ES-I3 (cell line): ENCODE measurements around the gene FLT1.

Experiments used
- H3K36me3 ChIP-seq: 2 replicates; pipeline ENCODE4 v1.6.1; 2013; ENCODE audit warnings: mild to moderate bottlenecking, low read length, control low read depth, moderate library complexity; ENCODE audit not compliant: insufficient read depth
- H3K4me1 ChIP-seq: 2 replicates; pipeline ENCODE4 v1.6.1; 2013; ENCODE audit warnings: mild to moderate bottlenecking, control low read depth, low read length; ENCODE audit not compliant: insufficient read depth
- H3K9ac ChIP-seq: 2 replicates; pipeline ENCODE4 v1.6.1; 2013; ENCODE audit warnings: low read depth, mild to moderate bottlenecking, low read length, moderate library complexity
- H3K9me3 ChIP-seq: 2 replicates; pipeline ENCODE4 v1.6.1; 2013; ENCODE audit warnings: mild to moderate bottlenecking, low read length, moderate library complexity; ENCODE audit not compliant: control insufficient read depth, insufficient read depth

The FLT1 gene

DNA sequence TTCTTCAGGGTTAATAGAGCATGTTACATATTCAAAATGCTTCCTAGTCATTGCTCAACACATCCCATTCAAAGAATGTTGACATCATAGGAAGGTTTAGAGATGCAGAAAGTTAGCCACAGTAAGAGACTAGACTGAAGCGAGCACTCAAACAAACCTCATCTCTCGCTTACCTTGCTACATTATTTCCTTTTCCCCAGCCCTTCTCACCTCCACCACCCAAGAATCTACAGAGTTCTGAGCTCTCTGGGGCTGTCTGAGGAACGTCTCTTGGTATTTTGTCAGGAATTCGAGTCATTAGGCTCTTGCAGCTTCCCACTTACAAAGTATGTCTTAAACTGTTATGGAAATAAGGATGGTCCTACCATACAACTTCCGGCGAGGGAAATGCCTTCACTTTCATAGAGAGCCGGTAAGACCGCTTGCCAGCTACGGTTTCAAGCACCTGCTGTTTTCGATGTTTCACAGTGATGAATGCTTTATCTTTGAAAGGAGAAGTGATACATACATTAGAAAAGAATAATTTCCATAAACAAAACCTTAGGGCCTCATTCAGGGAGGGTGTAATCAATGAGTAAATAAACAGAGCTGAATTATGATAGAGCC is 65.1 kb downstream of the FLT1 start:
- peaks cover 16% of the 10 kb centered on the region for H3K36me3 ChIP-seq
- peak overlapping the region; percentile 11; the same call in 1 of the 2 replicates for H3K9ac ChIP-seq
- no peaks in the 10 kb centered on the region for H3K9me3 ChIP-seq
- H3K4me1 ChIP-seq, result peaks cover 42% of the 10 kb centered on the region

DNA sequence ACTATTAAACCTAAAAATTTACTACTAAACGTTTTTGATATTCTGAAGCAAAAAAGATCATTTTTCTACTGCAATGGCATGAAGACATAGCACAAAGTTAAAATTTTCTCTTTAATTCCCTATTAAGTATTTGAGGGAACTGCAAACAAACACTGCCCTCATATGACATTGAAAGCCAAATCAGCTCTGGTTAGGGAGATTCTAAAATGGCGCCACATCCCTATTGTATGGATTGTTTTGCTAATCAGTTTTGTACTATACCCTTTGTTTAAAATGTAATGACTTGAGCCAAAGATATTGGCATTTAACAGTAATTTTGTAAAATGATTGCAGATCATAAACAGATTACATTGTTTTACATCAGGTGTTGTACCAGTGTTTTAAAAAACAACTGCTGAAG is 65.8 kb downstream of the FLT1 start:
- H3K9me3 ChIP-seq, result no peaks in the 10 kb centered on the region
- peak overlapping the region; percentile 11; the same call in 1 of the 2 replicates for H3K9ac ChIP-seq
- H3K4me1 ChIP-seq, result peaks cover 42% of the 10 kb centered on the region
- peaks cover 16% of the 10 kb centered on the region for H3K36me3 ChIP-seq

DNA sequence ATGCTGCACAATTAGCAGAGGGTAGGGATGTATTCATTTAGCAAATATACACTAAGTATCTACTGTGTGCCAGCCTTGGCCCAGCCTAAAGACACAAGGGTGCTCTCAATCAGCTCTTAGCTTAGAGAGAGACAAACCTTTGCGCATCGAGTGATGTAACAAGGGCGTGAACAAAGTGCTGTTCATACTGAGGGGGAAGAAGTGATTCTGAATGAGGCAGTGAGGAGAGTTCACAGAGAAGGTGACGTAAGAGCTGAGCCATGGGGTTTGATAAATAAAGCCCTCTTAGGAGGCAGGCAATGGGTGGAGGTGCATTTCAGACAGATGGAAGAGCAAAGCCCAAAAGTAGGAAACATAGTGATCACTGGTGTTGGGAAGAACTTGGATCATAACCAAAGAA is 68.5 kb downstream of the FLT1 start:
- Histone ChIP-seq H3K9me3 (no peaks in the 10 kb centered on the region), H3K9ac (no peak overlapping the region), H3K36me3 (peaks cover 9% of the 10 kb centered on the region; the same call in 1 of the 2 replicates), H3K4me1 (peaks cover 36% of the 10 kb centered on the region)

DNA sequence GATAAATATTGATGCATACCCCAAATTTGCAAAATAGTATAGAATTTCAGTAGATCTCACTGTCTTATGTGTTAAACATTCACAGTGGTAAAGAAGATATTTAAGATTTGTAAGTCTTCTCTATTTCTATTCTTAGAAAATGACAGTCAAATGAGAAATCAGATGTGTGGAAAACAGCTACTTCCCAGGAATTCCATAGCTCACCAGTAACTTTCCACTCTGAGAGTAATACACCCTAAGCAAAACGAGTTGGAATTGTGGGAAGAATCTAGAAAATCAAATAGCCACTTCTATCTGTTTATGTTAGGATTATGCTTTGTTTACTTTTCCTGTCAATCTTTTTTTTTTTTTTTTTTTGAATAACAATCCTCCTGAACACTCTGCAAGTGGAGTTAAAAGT is 69.1 kb downstream of the FLT1 start:
- Histone ChIP-seq H3K36me3 (peaks cover 9% of the 10 kb centered on the region; the same call in 1 of the 2 replicates), H3K9ac (no peak overlapping the region), H3K4me1 (peaks cover 36% of the 10 kb centered on the region), H3K9me3 (no peaks in the 10 kb centered on the region)

DNA sequence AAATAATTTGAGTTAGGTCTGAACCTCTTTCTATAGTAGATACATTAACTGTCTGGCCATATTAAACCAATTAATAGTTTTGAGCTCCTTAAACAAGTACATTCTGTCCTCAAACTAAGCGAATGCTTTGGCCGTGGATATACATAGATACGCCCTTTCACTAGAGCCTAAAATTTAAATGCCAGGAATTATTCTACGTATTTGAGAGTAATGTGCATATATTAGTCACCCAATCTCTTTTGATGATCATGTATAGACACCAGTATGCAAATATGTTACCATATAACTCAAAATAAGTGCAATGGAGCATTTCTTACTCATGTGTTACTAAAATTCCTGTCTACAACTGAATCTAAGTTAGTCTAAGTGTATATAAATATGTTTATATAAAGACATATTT is 70.4 kb downstream of the FLT1 start:
- H3K9ac ChIP-seq, result no peak overlapping the region
- peaks cover 9% of the 10 kb centered on the region; the same call in 1 of the 2 replicates for H3K36me3 ChIP-seq
- no peaks in the 10 kb centered on the region for H3K9me3 ChIP-seq
- peaks cover 29% of the 10 kb centered on the region for H3K4me1 ChIP-seq

DNA sequence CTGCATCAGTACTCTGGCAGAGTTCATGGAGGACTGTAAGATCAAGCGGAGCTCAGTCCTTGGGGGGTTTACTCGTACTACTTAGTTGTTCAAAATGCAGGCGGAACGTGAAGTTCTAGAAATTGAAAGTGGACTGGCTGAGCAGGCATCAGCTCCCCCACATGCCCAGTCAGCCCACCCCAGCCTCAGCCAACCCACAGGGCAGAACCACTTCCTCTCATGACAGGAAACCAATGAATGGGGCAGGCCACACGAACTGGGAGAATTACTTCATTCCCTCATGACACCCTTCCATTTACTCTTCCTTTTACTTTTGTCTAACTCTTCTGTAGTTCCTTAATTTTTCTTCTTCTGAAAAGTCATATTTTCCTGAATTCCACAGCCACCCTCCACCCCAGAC is 71.9 kb downstream of the FLT1 start:
- peaks cover 9% of the 10 kb centered on the region; the same call in 1 of the 2 replicates for H3K36me3 ChIP-seq
- H3K9me3 ChIP-seq, result no peaks in the 10 kb centered on the region
- H3K9ac ChIP-seq, result no peak overlapping the region
- peaks cover 13% of the 10 kb centered on the region for H3K4me1 ChIP-seq

DNA sequence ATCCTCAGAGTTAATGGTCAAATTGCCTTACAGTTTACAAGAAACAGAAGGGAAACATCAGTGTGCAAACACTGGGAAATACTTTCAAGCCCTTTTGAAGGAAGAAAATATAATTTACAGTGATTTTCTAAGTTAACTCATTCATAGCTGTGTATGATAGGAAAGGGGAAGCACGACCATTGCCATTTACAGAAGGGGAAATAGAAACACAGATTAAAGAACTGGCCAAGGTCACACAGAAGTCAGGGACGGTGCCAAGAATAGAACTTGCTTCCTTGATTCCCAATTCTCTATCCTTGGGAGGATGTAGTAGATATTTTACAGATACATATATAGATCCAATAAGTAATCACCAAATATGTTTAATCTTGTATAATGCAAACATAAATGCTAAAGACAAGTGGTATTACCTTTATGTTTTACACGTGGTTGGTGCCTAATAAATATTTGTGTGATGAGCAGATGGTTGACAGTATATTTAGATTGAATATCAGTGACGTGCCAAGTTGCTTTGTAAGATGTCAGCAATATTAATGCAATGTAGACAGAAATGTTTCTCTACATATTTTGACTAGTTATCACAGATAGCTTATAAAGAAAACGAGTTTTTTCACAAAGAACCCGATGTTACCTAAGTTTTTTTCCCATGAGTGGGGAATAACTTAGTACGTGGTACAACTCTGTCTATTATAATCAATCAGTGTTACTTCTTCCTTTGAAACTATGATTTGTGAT is 73.1 kb downstream of the FLT1 start:
- Histone ChIP-seq H3K9me3 (no peaks in the 10 kb centered on the region), H3K36me3 (peaks cover 8% of the 10 kb centered on the region; the same call in 1 of the 2 replicates), H3K9ac (no peak overlapping the region), H3K4me1 (peaks cover 5% of the 10 kb centered on the region)

DNA sequence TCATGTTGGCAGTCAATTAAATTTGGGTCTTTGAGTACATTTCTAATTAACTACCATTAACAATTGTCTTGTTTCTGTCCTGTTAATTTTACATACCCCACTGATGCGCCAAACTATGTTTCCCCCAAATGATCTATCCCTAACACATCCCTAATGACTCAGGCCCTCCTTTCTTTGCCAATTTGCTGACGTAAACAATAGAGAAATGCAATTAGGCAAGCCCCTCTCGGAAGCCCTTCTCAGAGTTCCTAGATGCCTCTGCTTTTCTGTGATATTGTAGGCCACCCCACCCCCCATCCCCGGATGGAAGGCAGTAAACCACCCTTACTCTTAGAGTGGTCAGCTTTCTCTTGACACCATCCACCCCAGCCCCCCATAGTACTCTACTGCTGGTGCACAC is 74.2 kb downstream of the FLT1 start:
- Histone ChIP-seq H3K4me1 (peaks cover 5% of the 10 kb centered on the region), H3K9ac (no peak overlapping the region), H3K36me3 (0 out of 2 replicates have a peak, but pooled peaks cover 3% of the 10 kb centered on the region), H3K9me3 (no peaks in the 10 kb centered on the region)

DNA sequence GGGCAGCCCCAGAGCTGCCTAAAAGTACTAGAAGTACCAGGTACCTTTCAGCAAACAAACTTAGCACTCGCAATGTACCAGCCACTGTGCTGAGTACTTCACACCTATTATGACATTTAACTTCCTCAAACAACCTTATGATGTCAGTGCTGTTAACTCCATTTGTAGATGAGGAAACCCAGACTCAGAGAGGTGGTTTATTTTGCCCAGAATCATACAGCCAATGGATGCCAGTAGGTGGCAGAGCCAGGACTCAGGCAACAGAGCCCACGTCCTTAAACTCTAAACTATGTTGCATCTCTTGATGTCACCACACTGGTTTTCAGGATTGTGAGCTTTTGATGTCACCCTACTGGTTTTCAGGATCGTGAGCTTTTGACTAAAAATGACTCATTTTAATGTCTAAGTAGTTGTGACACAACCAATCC is 78.9 kb downstream of the FLT1 start:
- Histone ChIP-seq H3K4me1 (peaks cover 3% of the 10 kb centered on the region), H3K9ac (no peak overlapping the region), H3K9me3 (no peaks in the 10 kb centered on the region), H3K36me3 (0 out of 2 replicates have a peak, but pooled peaks cover 5% of the 10 kb centered on the region)

DNA sequence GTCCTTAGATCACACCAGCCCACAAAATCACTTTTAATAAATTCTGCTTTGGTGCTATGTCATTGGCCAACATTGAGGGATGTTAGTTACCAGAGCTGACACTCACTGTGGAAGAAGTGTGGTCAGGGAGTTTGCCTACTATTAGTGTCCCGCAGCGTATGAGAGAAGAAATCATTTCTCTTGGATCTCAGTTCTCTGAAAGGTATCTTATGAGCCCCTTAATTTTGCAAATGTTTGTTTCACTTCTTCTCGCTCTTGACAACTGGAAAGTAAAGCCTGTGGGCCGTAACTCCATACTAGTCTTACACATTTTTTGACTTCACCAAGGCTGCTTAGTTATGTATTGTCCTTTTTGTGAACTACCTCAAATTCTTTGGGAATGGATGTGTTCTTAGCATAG is 80.9 kb downstream of the FLT1 start:
- peaks cover 2% of the 10 kb centered on the region; the same call in 1 of the 2 replicates for H3K4me1 ChIP-seq
- no peak overlapping the region for H3K9ac ChIP-seq
- 0 out of 2 replicates have a peak, but pooled peaks cover 5% of the 10 kb centered on the region for H3K36me3 ChIP-seq
- no peaks in the 10 kb centered on the region for H3K9me3 ChIP-seq

DNA sequence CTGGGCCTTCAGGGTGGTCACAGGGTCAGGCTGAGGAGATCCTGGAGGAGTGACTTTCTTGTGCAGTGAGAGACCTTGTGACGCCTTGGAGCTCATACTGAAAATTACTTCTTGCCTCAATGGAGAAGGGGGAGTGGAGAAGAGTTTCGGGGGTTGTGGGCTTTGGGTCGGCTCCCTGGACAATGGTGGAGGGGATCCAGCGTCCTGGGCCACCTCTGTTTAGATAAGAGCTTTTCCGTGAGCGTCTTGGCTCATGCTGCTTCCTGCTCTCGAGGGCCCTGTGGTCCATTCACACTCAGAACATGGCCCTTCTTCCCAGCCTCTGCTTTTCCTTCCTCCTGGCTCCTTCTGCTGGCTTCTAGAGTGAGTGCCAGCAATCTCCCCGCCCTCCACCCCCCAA is 81.9 kb downstream of the FLT1 start:
- H3K4me1 ChIP-seq, result peaks cover 12% of the 10 kb centered on the region
- H3K9ac ChIP-seq, result no peak overlapping the region
- 0 out of 2 replicates have a peak, but pooled peaks cover 5% of the 10 kb centered on the region for H3K36me3 ChIP-seq
- no peaks in the 10 kb centered on the region for H3K9me3 ChIP-seq

DNA sequence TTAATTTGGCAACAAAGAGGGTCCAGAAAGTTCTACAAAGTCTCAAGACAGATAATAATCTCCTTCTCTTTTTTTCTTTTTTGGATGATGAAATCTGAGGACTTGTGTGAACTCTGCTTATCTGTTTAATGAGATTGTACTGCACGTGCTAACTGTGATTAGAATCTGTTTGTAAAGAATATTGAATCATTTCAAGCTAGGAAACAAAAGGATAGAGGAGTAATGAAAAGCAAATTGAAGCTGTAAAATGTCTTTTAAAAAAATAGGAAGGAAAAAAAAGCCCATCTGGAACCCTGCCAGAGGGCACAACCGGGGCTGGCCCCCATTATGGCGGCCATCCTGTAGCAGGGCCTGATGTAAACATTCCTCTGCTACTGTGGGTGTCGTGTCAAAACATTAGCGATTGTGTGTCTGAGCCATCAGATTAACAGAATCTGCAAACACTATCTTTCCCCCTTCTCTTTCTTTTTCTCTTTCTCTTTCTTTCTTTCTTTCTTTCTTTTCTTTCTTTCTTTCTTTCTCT is 83.0 kb downstream of the FLT1 start:
- Histone ChIP-seq H3K4me1 (peaks cover 14% of the 10 kb centered on the region), H3K9ac (no peak overlapping the region), H3K36me3 (0 out of 2 replicates have a peak, but pooled peaks cover 3% of the 10 kb centered on the region), H3K9me3 (no peaks in the 10 kb centered on the region)

DNA sequence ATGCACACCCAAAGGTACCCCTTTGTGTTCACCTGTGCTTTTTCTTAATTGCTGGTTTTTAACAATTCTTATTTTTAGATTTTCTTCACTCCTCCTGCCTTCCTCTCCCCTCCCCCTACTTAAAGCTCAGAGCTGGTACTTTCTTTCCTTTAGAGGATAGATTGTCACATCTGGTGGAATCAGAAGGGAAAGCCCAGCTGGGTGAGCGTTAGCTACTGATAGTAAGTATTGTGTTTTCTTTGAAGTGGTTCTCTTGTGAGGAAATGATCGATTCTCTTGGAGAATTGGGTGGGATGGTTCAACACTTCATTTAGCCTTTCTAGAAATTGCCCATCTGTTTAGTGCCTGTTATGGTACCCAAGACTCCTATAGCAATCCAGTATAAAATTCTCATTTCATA is 84.8 kb downstream of the FLT1 start:
- peaks cover 14% of the 10 kb centered on the region for H3K4me1 ChIP-seq
- no peaks in the 10 kb centered on the region for H3K9me3 ChIP-seq
- H3K9ac ChIP-seq, result no peak overlapping the region
- peaks cover 2% of the 10 kb centered on the region; the same call in 1 of the 2 replicates for H3K36me3 ChIP-seq

DNA sequence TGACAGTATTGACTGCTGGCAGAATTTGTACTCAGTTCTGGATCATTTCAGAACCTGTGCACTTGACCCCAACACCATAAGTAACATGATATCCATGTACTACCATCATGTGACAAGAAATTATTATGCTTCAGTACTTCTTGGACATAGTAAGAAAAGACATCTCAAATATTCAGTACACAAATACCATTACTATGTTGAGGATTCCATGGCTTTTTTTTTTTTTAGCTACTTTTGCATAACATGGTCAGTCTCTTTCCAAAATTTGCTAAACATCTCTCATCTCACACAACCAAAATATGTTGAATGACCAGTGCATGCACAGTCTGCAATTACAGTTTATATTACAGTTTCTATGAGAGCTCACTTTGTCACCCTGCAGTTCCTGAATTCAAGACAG is 85.3 kb downstream of the FLT1 start:
- H3K9ac ChIP-seq, result no peak overlapping the region

DNA sequence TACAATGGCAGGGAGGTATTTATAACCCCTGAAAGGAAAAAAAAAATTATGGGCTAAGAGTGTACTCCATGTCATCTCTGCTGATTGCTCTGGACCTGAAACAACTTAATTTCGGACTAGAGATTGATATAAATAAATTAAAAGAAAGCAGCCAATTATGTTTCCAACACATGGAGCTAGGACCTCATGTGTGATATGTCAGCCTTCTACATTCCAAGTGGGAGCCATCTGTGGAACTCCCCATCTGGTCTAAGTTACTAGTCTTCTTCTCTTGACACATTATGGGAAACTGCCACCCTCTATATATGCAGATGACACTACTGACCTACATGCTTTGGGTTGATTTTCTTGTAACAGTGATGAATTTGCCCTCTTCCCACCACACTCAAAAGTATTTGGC is 86.1 kb downstream of the FLT1 start:
- no peaks in the 10 kb centered on the region for H3K9me3 ChIP-seq
- H3K4me1 ChIP-seq, result peaks cover 14% of the 10 kb centered on the region
- peaks cover 2% of the 10 kb centered on the region; the same call in 1 of the 2 replicates for H3K36me3 ChIP-seq
- no peak overlapping the region for H3K9ac ChIP-seq

More for the DNA sequence above, 85.3 kb downstream of the FLT1 start:
- peaks cover 14% of the 10 kb centered on the region for H3K4me1 ChIP-seq
- H3K9me3 ChIP-seq, result no peaks in the 10 kb centered on the region
- H3K36me3 ChIP-seq, result peaks cover 2% of the 10 kb centered on the region; the same call in 1 of the 2 replicates
